NCI-H1048 (cell line): ENCODE results near the gene TOM1L2.
"Not testable (repeated sequence)": the region's sequence is repeated elsewhere in the genome, so short reads cannot be mapped to it uniquely, and the experiment has no call there.

Experiments used
- DNase-seq: peaks from one replicate; lab custom pipeline; 2025; lab: John Stamatoyannopoulos, UW

Gene TOM1L2

DNA sequence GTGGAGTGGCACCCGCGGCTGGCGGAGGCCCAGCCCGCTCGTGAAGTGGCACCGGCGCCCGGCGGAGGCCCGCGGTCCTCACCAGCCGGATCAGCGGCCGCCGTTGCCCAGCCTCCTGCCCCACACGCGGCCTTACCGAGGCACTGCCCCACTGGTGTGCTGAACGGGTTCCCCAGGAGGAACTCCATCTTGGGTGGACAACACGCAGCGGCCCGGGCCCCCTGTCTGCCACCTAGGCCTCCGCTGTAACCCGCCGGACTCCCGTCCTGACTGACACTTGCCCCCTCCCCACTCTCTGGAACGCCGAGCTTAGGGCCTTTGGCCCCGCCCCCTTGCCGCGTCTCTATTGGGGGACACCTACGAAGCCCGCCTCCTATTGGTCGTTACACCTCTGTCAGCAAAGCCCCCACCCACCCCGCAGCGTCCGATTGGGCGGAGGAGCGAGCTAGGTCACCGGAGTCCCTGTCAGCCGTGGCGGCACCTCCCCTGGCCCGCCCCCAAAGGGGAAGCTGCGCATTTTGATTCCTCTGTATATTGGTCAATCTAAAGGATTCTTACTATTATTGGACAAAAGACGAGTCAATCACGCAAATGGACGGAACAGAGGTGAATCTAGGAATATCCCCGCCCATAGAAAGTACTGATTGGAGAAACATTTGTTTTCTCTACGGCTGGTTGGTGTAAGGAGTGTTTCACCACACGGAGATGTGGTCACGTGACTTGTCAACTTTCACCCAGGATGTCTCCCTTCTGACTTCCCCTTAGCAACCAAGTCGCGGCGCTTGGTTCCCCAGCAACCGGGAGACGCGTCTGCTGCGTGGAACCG lies at the start of gene TOM1L2, which contains the start of gene DRC3:
Gene TOM1L2 (minus strand): TSS at position 275 of the 826 bp plus-strand sequence. CDS start 87 bp downstream, at position 188.
Gene DRC3 (plus strand): TSS at position 737 of the 826 bp plus-strand sequence. CDS start 4,737 bp downstream, outside the sequence.
- DNase-seq: peak; percentile 99

GRCh38 chr17:18021372-18021771 lies 49.2 kb upstream of the TOM1L2 start:
- DNase-seq: no peak

GRCh38 chr17:18020971-18021370 lies 48.8 kb upstream of the TOM1L2 start:
- no peak for DNase-seq

DNA sequence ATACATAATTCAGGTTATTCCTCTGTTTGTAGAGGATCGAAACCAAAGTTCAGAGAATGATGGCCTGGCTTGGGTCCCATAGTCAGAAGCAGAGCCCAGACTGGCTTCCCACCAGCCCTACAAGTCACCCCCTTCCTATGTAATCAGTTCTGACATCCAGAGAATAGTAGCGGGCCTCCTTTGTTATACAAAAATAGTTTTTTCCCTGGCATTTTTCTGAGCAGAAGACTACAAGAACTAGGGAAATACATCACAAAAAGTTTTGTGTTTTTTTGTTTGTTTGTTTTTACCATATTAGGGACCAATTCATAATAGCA lies 47.6 kb upstream of the TOM1L2 start:
- no peak for DNase-seq

DNA sequence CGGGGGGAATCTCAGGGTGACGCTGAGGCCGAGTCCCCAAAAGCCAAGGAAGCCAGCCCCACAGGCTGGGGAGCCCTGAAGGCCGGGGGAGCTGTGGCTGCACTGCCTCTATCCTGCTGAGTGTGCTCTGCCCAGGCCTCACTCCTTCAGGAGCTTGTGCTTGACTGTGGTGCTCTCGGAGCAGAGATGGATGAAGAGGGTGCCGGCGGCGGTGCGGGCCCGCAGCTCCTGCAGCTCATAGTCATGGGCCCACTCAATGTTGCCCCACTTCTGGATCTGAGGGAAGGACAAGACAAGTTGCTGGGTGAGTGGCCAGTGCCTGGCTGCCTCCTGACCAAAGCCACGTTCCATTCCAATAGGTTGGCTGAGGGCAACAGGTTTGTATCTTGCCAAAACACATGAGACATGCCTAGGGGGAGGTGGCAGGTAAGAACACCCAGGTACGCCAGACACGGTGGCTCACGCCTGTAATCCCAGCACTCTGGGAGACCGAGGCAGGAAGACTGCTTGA lies 46.3 kb upstream of the TOM1L2 start:
- no peak for DNase-seq

- no peak for DNase-seq
Observed at GRCh38 chr17:18017958-18018357, 45.8 kb upstream of the TOM1L2 start.

DNA sequence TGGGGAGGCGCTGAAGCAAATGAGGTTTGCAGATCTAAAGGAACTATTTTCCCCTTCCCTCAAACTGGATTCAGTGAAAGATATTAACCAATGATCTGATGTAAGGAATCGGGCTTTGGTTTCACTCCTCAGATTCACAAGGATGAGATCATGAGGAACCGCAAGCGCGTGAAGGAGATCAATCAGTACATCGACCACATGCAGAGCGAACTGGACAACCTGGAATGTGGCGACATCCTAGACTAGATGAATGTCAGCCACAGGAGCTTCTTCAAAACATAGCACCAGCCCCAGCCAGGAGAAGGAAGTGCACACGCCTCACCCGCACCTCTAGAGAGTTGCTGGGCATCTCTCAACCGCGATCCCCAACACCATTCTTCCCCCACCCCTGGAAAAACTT lies 44.2 kb upstream of the TOM1L2 start:
- DNase-seq: no peak

GRCh38 chr17:18015593-18015992 lies 43.4 kb upstream of the TOM1L2 start:
- DNase-seq: no peak

DNA sequence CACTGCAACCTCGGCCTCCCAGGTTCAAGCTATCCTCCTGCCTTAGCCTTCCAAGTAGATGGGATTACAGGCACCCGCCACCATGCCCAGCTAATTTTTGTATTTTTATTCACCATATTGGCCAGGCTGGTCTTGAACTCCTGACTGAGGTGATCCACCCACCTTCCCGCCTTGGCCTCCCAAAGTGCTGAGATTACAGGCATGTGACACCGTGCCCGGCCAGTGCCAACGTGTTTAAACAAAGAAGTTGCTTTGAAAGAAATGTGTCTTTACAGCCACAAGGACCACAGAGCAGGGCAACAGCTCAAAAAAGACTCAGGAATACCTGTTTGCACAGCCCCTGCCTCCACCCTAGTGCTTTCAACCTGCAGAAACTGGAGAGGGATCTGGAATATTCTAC lies 41.8 kb upstream of the TOM1L2 start:
- DNase-seq: no peak

- DNase-seq: no peak
Observed at GRCh38 chr17:18011286-18011685, 39.1 kb upstream of the TOM1L2 start.

GRCh38 chr17:18009609-18010420 lies 37.6 kb upstream of the TOM1L2 start:
- DNase-seq: no peak

DNA sequence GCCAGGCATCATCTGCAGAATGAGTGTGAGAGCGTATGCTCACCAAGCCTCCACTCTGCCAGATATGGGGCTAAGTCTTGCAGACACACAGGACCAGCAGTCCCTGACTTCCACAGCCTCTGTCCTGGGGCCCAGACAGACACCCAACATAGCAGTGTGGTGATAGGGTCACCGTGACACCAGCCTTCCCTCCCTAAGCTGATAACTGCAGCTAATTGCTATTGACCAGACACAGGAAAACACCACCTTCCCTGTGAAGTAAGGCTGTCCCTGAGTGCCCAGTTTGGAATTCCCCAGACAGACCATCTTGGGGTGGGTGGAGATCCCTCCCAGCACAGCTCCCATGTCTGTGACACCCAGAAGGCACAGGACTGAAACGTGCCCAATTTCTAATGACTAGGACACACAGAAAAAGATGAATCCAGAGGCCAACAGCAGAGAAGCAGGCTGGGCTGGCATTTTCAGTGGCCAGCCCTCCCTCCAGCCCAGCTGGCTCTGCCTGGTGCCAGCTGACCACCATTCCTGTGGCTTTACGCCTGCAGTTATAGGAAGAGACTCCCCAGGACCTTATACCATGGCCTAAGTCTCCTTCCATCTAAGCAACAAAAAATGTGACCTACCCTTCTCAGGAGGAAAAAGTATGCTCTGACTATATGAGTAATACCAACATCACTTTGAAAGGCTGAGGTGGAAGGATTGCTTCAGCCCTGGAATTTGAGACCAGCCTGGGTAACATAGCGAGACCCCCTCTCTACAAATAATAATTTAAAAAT lies 36.5 kb upstream of the TOM1L2 start:
- DNase-seq: no peak

DNA sequence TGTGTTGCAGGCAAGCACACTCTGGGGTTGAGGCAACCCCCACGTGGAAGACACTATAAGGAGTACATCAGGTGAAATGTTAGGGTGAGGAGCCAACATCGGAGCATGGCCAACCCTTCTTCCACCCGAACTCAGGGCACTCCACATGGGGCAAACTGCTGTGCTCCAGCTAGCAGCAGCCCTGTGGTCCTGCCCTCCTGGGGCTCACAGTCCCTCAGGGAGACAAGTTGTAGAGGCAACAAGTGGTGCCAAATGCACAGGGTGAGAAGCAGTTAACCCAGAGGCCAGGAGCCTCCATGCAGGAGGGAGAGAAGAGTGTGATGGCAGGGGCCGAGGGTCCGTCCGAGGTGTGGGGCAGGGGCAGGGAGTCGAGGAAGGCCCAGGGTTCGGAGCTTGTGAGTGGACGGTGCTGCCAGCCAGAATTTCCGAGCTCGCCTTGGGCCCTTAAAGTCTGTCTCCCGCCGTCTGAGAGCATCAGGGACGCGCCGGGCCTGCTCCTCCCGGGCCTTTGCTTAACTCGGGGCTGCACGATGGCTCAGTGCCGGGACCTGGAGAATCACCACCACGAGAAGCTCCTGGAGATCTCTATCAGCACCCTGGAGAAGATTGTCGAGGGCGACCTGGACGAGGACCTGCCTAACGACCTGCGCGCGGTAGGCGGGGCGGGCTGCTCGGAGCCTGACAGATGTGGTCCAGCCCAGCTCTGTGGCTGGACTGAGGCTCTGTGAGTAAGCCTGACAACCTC lies 34.5 kb upstream of the TOM1L2 start:
- DNase-seq: no peak

DNA sequence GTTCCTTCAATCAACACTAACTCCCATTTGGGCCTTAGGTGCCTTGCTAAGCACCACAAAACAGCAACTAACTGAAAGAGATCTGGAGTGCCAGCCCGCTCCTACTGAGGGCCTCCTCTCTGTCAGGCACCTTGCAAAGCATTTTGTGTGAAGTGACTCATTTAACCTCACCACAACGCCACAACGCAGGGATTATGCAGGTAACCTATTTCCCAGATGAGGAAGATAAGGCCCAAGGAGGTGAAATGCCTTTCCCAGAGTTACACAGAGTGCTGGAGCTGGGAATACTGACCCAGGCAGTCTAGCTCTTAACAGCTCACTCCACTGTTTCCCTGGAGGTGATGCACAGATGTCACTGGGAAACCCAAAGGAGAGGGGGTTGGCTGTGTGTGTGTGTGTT lies 33.3 kb upstream of the TOM1L2 start:
- DNase-seq: no peak

DNA sequence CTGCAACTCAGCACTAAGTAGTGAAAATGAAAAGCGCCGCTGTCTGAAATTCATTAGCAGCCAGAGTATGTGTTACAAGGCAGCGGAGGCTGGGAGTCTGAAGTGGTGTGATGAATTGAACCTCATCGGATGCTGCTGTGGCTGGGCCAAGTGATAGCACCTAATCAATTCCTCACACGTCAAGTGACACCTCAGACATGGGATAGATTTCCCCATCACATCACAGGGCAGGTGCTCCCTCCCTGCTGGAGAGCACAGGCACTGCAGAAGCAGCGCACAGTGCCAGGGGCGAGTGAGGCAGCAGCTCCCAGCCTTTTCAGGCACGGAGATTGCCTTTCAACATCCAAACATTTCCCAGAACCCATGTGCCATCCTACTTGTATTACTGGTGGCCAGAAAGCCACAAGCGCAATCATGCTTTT lies 32.7 kb upstream of the TOM1L2 start:
- DNase-seq: no peak

DNA sequence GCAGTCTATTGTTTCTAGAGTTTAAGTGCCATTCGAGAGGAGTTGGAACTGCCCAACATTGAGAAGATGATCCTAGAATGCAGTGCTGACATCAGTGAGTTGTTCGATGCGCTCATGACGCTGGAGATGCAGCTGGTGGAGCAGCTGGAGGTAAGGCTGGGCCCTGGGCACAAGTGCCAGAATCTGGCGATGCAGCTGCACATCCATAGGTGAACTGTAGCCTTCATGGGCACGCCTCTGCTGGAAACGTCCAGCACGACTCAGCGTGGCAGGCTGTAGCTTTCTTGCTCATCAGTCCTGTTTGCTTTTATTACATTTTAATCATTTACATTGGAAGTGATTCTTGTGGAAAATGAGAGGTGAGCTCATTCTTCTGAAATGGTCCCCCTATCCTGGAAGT lies 32.1 kb upstream of the TOM1L2 start:
- DNase-seq: no peak

- no peak for DNase-seq
Observed at GRCh38 chr17:18002171-18002570, 30.0 kb upstream of the TOM1L2 start.

DNA sequence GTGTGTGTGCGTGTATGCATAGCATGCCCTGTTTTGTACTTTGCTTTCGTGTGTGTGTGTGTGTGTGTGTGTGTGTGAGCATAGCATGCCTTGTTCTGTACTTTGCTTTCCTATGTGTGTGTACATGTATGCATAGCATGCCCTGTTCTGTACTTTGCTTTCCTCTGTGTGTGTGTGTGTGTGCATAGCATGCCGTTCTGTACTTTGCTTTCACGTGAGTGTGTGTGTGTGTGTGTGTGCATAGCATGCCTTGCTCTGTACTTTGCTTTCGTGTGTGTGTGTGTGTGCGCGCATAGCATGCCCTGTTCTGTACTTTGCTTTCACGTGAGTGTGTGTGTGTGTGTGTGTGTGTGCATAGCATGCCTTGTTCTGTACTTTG lies 27.8 kb upstream of the TOM1L2 start:
- no peak for DNase-seq

GRCh38 chr17:17999364-18000029 lies 27.3 kb upstream of the TOM1L2 start:
- no peak for DNase-seq

- DNase-seq: no peak
Observed at GRCh38 chr17:17998934-17999333, 26.7 kb upstream of the TOM1L2 start.

- DNase-seq: not testable (repeated sequence)
Observed at GRCh38 chr17:17995887-17996286, 23.7 kb upstream of the TOM1L2 start.
